H9 (cell line): ENCODE data around the gene PRR15. TPM values are rescaled to one million over a fixed set of nuclear protein-coding genes. Genes with fewer than 3 reads are reported as not detected.

Experiments used
- DNase-seq: peaks from one replicate; pipeline ENCODE4 v3.0.0-alpha.2; 2017
- H2AFZ ChIP-seq: one replicate; pipeline ENCODE4 v1.6.1; 2013; ENCODE audit warnings: mild to moderate bottlenecking, low read length, control low read depth, moderate library complexity
- H2AK5ac ChIP-seq: 2 replicates; pipeline ENCODE4 v1.6.1; 2013; ENCODE audit warnings: low read length, control low read depth, mixed read lengths; ENCODE audit not compliant: insufficient read length
- H2BK120ac ChIP-seq: one replicate; pipeline ENCODE4 v1.6.1; 2013; ENCODE audit warnings: low read depth, mild to moderate bottlenecking, low read length, control low read depth, inconsistent platforms; ENCODE audit not compliant: poor library complexity, severe bottlenecking
- H2BK12ac ChIP-seq: 2 replicates; pipeline ENCODE4 v1.6.1; 2013; ENCODE audit warnings: low read length, control low read depth, mixed read lengths, low read depth; ENCODE audit not compliant: insufficient read length
- H2BK15ac ChIP-seq: 2 replicates; pipeline ENCODE4 v1.6.1; 2013; ENCODE audit warnings: low read depth, low read length, control low read depth
- H2BK20ac ChIP-seq: one replicate; pipeline ENCODE4 v1.6.1; 2013; ENCODE audit warnings: low read depth, mild to moderate bottlenecking, low read length, control low read depth, inconsistent platforms; ENCODE audit not compliant: poor library complexity, severe bottlenecking
- H2BK5ac ChIP-seq: 2 replicates; pipeline ENCODE4 v1.6.1; 2013; ENCODE audit warnings: low read length, control low read depth, mixed read lengths; ENCODE audit not compliant: insufficient read length
- H3K14ac ChIP-seq: 2 replicates; pipeline ENCODE4 v1.6.1; 2013; ENCODE audit warnings: low read length, control low read depth; ENCODE audit not compliant: insufficient read depth
- H3K18ac ChIP-seq: 2 replicates; pipeline ENCODE4 v1.6.1; 2013; ENCODE audit warnings: low read depth, mild to moderate bottlenecking, mixed read lengths, low read length, control low read depth; ENCODE audit not compliant: insufficient read length
- H3K23ac ChIP-seq: 2 replicates; pipeline ENCODE4 v1.6.1; 2013; ENCODE audit warnings: low read length, control low read depth, mixed read lengths, low read depth; ENCODE audit not compliant: insufficient read length
- H3K23me2 ChIP-seq: 2 replicates; pipeline ENCODE4 v1.6.1; 2013; ENCODE audit warnings: low read depth, mild to moderate bottlenecking, mixed read lengths, low read length, control low read depth; ENCODE audit not compliant: insufficient read length, poor library complexity, severe bottlenecking
- H3K27ac ChIP-seq: 2 replicates; pipeline ENCODE4 v1.5.1; 2013; ENCODE audit warnings: low read length, control low read depth, mixed read lengths, low read depth; ENCODE audit not compliant: insufficient read length
- H3K27me3 ChIP-seq: 2 replicates; pipeline ENCODE4 v1.6.1; 2013; ENCODE audit warnings: low read length, control low read depth, inconsistent platforms; ENCODE audit not compliant: insufficient read depth
- H3K4ac ChIP-seq: 2 replicates; pipeline ENCODE4 v1.6.1; 2013; ENCODE audit warnings: low read depth, mild to moderate bottlenecking, control low read depth, inconsistent platforms, low read length, moderate library complexity
- H3K4me1 ChIP-seq: 2 replicates; pipeline ENCODE4 v1.6.1; 2013; ENCODE audit warnings: low read length, control low read depth, inconsistent platforms; ENCODE audit not compliant: insufficient read depth
- H3K4me2 ChIP-seq: 2 replicates; pipeline ENCODE4 v1.6.1; 2013; ENCODE audit warnings: low read length, control low read depth, mixed read lengths; ENCODE audit not compliant: insufficient read length, insufficient read depth
- H3K56ac ChIP-seq: 2 replicates; pipeline ENCODE4 v1.6.1; 2013; ENCODE audit warnings: low read depth, mild to moderate bottlenecking, mixed read lengths, low read length, control low read depth; ENCODE audit not compliant: insufficient read length
- H3K79me1 ChIP-seq: 2 replicates; pipeline ENCODE4 v1.6.1; 2013; ENCODE audit warnings: low read depth, mild to moderate bottlenecking, moderate library complexity, low read length, control low read depth, inconsistent platforms; ENCODE audit not compliant: insufficient read depth, poor library complexity, severe bottlenecking
- H3K79me2 ChIP-seq: 2 replicates; pipeline ENCODE4 v1.6.1; 2013; ENCODE audit warnings: low read length, control low read depth, inconsistent platforms; ENCODE audit not compliant: insufficient read depth
- H3K9ac ChIP-seq: 2 replicates; pipeline ENCODE4 v1.6.1; 2013; ENCODE audit warnings: low read length, control low read depth, mixed read lengths; ENCODE audit not compliant: insufficient read length; ENCODE audit errors: extremely low read depth
- H3K9me3 ChIP-seq: one replicate; pipeline ENCODE4 v1.6.1; 2013; ENCODE audit warnings: low read depth, low read length, inconsistent platforms; ENCODE audit not compliant: control insufficient read depth
- H3T11ph ChIP-seq: one replicate; pipeline ENCODE4 v1.6.1; 2013; ENCODE audit warnings: mild to moderate bottlenecking, low read length, control low read depth, inconsistent platforms
- H4K20me1 ChIP-seq: one replicate; pipeline ENCODE4 v1.6.1; 2013; ENCODE audit not compliant: control insufficient read depth, insufficient read length, insufficient read depth
- H4K5ac ChIP-seq: 2 replicates; pipeline ENCODE4 v1.6.1; 2013; ENCODE audit warnings: low read depth, mild to moderate bottlenecking, mixed read lengths, low read length, control low read depth; ENCODE audit not compliant: insufficient read length
- H4K8ac ChIP-seq: replicated peaks from 2 replicates; pipeline ENCODE4 v1.6.1; 2013; ENCODE audit warnings: low read length, control low read depth, mixed read lengths, low read depth; ENCODE audit not compliant: insufficient read length
- H4K91ac ChIP-seq: 2 replicates; pipeline ENCODE4 v1.6.1; 2013; ENCODE audit warnings: low read depth, mild to moderate bottlenecking, moderate library complexity, mixed read lengths, low read length, control low read depth; ENCODE audit not compliant: insufficient read length
- H3K27ac Mint-ChIP-seq, 3 experiments: 2 replicates in 2 of 3; 3 replicates in 1 of 3; pipeline ENCODE4 v1.8.0; 2020 to 2021; ENCODE audit warnings: mixed read lengths in 3 of 3, mild to moderate bottlenecking in 1 of 3, moderate library complexity in 1 of 3
- H3K27me3 Mint-ChIP-seq: 2 replicates; pipeline ENCODE4 v1.8.0; 2021; ENCODE audit warnings: low read depth, mild to moderate bottlenecking, moderate library complexity, mixed read lengths
- H3K36me3 Mint-ChIP-seq, 3 experiments: 2 replicates in 2 of 3; 3 replicates in 1 of 3; pipeline ENCODE4 v1.8.0; 2020 to 2021; ENCODE audit warnings: low read depth in 3 of 3, mixed read lengths in 3 of 3; ENCODE audit not compliant: insufficient read depth in 1 of 3
- H3K4me1 Mint-ChIP-seq, 2 experiments: 2 replicates each; pipeline ENCODE4 v1.8.0; 2020; ENCODE audit warnings: mixed read lengths in 2 of 2
- H3K4me3 Mint-ChIP-seq, 2 experiments: 2 replicates in 1 of 2; 3 replicates in 1 of 2; pipeline ENCODE4 v1.8.0; 2020 to 2021; ENCODE audit warnings: mild to moderate bottlenecking in 2 of 2, mixed read lengths in 2 of 2, moderate library complexity in 1 of 2
- H3K9me3 Mint-ChIP-seq, 2 experiments: 2 replicates in 1 of 2; 3 replicates in 1 of 2; pipeline ENCODE4 v1.8.0; 2020; ENCODE audit warnings: mild to moderate bottlenecking in 2 of 2, mixed read lengths in 2 of 2, moderate library complexity in 1 of 2
- WGBS: extraction: QIAGEN DNeasy Blood & Tissue Kit; methylation state at CpG from one replicate; pipeline ENCODE4 v1.1.7; 2013; ENCODE audit warnings: missing lambda C conversion rate, low lambda C conversion rate, mixed read lengths; ENCODE audit not compliant: insufficient read length; ENCODE audit errors: extremely low coverage; 5-methylcytosine and 5-hydroxymethylcytosine counted together
- total RNA-seq: library from RNA; stranded (reverse); gene quantifications from 2 replicates; pipeline ENCODE4 v1.2.1, GENCODE V29; 2021
- TF ChIP-seq, protein P1 (sequence below): fragments of 200-600 bp; sonication (generic); conservative IDR thresholded peaks from 3 replicates; pipeline ENCODE4 v1.8.0; 2021; ENCODE audit warnings: antibody characterized with exemption, mild to moderate bottlenecking

The PRR15 gene
- total RNA-seq, 1 experiment from 2014 or later = 15.1 TPM

DNA sequence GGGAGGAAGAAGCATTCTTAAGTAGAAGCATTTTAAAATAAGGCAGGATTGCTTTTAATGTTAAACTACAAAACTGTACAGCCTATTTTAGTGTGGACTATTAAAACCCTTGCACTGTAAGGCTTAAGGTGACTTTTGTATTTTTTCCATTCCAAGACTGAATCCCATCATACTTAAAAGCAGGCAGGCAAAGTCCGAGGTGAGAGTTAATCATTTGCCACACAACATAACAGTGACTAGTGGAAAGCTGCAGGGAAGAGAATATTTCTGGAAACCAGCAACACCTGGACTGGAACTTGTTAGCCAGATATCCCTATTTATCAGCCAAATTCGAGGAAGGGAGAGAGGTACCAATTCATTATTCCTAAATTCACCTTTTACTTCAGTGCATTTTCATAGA is 3.5 kb downstream of the PRR15 start:
- Histone ChIP-seq H4K91ac (no peak overlapping the region), H3K9ac (no peak overlapping the region), H2BK15ac (no peak overlapping the region), H2BK5ac (no peak overlapping the region), H3K79me2 (no peaks in the 10 kb centered on the region), H2BK20ac (no peak overlapping the region), H3K4me2 (no peak overlapping the region), H4K20me1 (no peaks in the 10 kb centered on the region), H2AK5ac (no peak overlapping the region), H3K18ac (no peak overlapping the region), H2BK120ac (no peak overlapping the region), H4K5ac (no peak overlapping the region), H3K4ac (no peak overlapping the region), H3K27ac (no peak overlapping the region), H3K14ac (no peak overlapping the region), H3K27me3 (peaks cover 4% of the 10 kb centered on the region; the same call in 1 of the 2 replicates), H3K23me2 (peaks cover 23% of the 10 kb centered on the region), H3K79me1 (no peaks in the 10 kb centered on the region), H3K4me1 (peaks cover 6% of the 10 kb centered on the region; the same call in 1 of the 2 replicates), H3K9me3 (no peaks in the 10 kb centered on the region), H4K8ac (no peak overlapping the region), H2AFZ (no peak overlapping the region), H2BK12ac (no peak overlapping the region), H3K56ac (no peak overlapping the region), H3K23ac (no peak overlapping the region), H3T11ph (no peak overlapping the region)
- no peak for DNase-seq
- Mint-ChIP-seq H3K36me3 (peaks cover 0 to 13% (median 8%) of the 10 kb centered on the region in 3 experiments; a peak in 3 of 7 replicates), H3K27ac (no peak overlapping the region), H3K27me3 (peaks cover 11% of the 10 kb centered on the region), H3K4me1 (peaks cover 48 to 52% of the 10 kb centered on the region in 2 experiments), H3K9me3 (no peaks in the 10 kb centered on the region), H3K4me3 (no peak overlapping the region)
- no CpG with 5 or more reads among the region's 2 CpGs for WGBS
- TF ChIP-seq, protein P1, sequence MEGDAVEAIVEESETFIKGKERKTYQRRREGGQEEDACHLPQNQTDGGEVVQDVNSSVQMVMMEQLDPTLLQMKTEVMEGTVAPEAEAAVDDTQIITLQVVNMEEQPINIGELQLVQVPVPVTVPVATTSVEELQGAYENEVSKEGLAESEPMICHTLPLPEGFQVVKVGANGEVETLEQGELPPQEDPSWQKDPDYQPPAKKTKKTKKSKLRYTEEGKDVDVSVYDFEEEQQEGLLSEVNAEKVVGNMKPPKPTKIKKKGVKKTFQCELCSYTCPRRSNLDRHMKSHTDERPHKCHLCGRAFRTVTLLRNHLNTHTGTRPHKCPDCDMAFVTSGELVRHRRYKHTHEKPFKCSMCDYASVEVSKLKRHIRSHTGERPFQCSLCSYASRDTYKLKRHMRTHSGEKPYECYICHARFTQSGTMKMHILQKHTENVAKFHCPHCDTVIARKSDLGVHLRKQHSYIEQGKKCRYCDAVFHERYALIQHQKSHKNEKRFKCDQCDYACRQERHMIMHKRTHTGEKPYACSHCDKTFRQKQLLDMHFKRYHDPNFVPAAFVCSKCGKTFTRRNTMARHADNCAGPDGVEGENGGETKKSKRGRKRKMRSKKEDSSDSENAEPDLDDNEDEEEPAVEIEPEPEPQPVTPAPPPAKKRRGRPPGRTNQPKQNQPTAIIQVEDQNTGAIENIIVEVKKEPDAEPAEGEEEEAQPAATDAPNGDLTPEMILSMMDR = no peak
